KBM-7 (cell line): Measurements from ENCODE around the gene OR56B4.
"Not testable (repeated sequence)": the region's sequence is repeated elsewhere in the genome, so short reads cannot be mapped to it uniquely, and the experiment has no call there.

Experiments
- DNase-seq: peaks from one replicate; pipeline ENCODE4 v3.0.0-alpha.2; 2015
- in situ Hi-C: fragments of 300-500 bp; cut with MboI; formaldehyde crosslinking; loops from 2 replicates; pipeline ENCODE4 v1.14.3; 2020; ENCODE audit warnings: low sequenced_read_pairs, low pct_unique_long_range_greater_than_20kb, mixed read lengths

Gene OR56B4

GRCh38 chr11:6107384-6107783, at the start of gene OR56B4:
Gene OR56B4, plus strand, starts transcription at chr11:6107684. Its CDS starts 95 bp downstream, at chr11:6107779.
- in situ Hi-C loops: not testable (repeated sequence)

GRCh38 chr11:6061475-6061874, 46.0 kb upstream of the OR56B4 start:
- no peak for DNase-seq
- in situ Hi-C loops: no loop called here

More at GRCh38 chr11:6107384-6107783, at the start of gene OR56B4:
- DNase-seq: not testable (repeated sequence)

- no peak for DNase-seq
- in situ Hi-C loops: no loop called here
These were observed 44.7 kb upstream of the OR56B4 start for GRCh38 chr11:6062691-6063358.

GRCh38 chr11:6067502-6067901, 40.0 kb upstream of the OR56B4 start:
- in situ Hi-C loops: no loop called here
- DNase-seq: no peak

GRCh38 chr11:6076443-6076842, 31.0 kb upstream of the OR56B4 start:
- DNase-seq, in situ Hi-C loops: not testable (repeated sequence)

- in situ Hi-C loops: no loop called here
These were observed 29.8 kb upstream of the OR56B4 start for GRCh38 chr11:6077723-6078122.

GRCh38 chr11:6079463-6079862, 28.0 kb upstream of the OR56B4 start:
- in situ Hi-C loops: no loop called here
- no peak for DNase-seq

More at GRCh38 chr11:6077723-6078122, 29.8 kb upstream of the OR56B4 start:
- DNase-seq: no peak

GRCh38 chr11:6083129-6083528, 24.4 kb upstream of the OR56B4 start:
- DNase-seq: no peak
- in situ Hi-C loops: no loop called here

GRCh38 chr11:6084587-6084986, 22.9 kb upstream of the OR56B4 start:
- in situ Hi-C loops: no loop called here
- no peak for DNase-seq

- DNase-seq: no peak
- in situ Hi-C loops: no loop called here
These were observed 13.3 kb upstream of the OR56B4 start for GRCh38 chr11:6094186-6094585.

GRCh38 chr11:6095798-6096197, 11.7 kb upstream of the OR56B4 start:
- in situ Hi-C loops: no loop called here

GRCh38 chr11:6096417-6096816, 11.1 kb upstream of the OR56B4 start:
- in situ Hi-C loops: no loop called here
- DNase-seq: no peak

More at GRCh38 chr11:6095798-6096197, 11.7 kb upstream of the OR56B4 start:
- DNase-seq: no peak

- in situ Hi-C loops: no loop called here
- no peak for DNase-seq
These were observed 7.9 kb upstream of the OR56B4 start for GRCh38 chr11:6099577-6099976.

GRCh38 chr11:6110011-6110410, 2.5 kb downstream of the OR56B4 start:
- DNase-seq: no peak
- in situ Hi-C loops: no loop called here

GRCh38 chr11:6111673-6112072, 4.2 kb downstream of the OR56B4 start:
- DNase-seq: no peak
- in situ Hi-C loops: no loop called here

- in situ Hi-C loops: no loop called here
- DNase-seq: no peak
These were observed 9.2 kb downstream of the OR56B4 start for GRCh38 chr11:6116638-6117037.

- DNase-seq: peak; percentile 9
- in situ Hi-C loops: no loop called here
These were observed 16.8 kb downstream of the OR56B4 start for GRCh38 chr11:6124245-6124644.

GRCh38 chr11:6127881-6128280, 20.4 kb downstream of the OR56B4 start:
- in situ Hi-C loops: no loop called here

GRCh38 chr11:6129011-6129410, 21.5 kb downstream of the OR56B4 start:
- in situ Hi-C loops: no loop called here
- DNase-seq: no peak

More at GRCh38 chr11:6127881-6128280, 20.4 kb downstream of the OR56B4 start:
- DNase-seq: no peak

- DNase-seq: no peak
- in situ Hi-C loops: no loop called here
These were observed 22.2 kb downstream of the OR56B4 start for GRCh38 chr11:6129635-6130034.

- in situ Hi-C loops: no loop called here
- DNase-seq: no peak
These were observed 24.9 kb downstream of the OR56B4 start for GRCh38 chr11:6132431-6132830.
